Measurements from ENCODE around the gene DBF4. TPM values are rescaled to one million over a fixed set of nuclear protein-coding genes. Genes with fewer than 3 reads are reported as not detected.

Gene DBF4
- 5.1 and 7.6 TPM in 2 replicates for polyA plus RNA-seq (2012; rRNA removed)
- polyA plus RNA-seq (2012; cell fraction: cytosol; rRNA removed), result 8.5 and 11.3 TPM in 2 replicates
- polyA plus RNA-seq (2012; cell fraction: nucleus; rRNA removed), result 4.5 and 7.5 TPM in 2 replicates

DNA sequence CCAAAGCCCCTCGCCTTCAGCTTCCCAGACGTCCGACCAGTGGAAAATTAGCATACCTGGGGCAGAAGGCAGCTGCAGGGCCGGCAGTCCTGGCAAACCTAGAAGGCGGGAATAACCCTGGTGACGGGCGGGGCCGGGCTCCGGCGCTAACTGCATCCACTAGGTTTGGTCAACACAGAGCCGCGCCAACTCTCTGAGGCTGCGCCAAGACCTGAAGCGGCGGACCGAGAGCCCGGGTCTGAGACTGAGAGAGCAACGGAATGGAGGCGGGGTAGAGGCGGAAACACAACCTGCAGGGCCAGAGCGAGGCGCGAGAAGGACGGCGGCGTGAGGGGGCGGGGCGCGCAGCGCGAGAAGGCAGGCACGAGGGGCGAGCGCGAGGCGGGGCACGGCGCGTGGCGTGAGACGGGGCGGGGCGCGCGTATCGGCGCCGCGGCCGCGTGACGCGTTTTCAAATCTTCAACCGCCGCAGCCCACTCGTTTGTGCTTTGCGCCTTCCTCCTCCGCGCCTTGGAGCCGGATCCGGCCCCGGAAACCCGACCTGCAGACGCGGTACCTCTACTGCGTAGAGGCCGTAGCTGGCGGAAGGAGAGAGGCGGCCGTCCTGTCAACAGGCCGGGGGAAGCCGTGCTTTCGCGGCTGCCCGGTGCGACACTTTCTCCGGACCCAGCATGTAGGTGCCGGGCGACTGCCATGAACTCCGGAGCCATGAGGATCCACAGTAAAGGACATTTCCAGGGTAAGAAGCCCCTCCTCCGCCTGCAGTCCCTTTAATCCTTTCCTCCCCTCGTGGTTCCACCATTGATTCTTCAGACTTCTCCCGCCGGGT lies at the start of gene DBF4, which contains the start of gene SLC25A40:
DBF4 (plus strand) TSS at position 454 of the 829 bp plus-strand sequence; CDS start at position 694, 240 bp downstream.
SLC25A40 (minus strand) TSS at position 321 of the 829 bp plus-strand sequence. CDS start 17,633 bp downstream, outside the sequence.
- Histone ChIP-seq H3K9me2 (no peaks in the 10 kb centered on the region), H3K4me2 (peak within 1 kb of the TSS; percentile 74), H3K9ac (peak within 1 kb of the TSS; percentile 83), H3K27ac (ENCODE audit: low read depth in 2 of 2, low read length in 1 of 2) (peak within 1 kb of the TSS; percentile 85 to 95), H4K20me1 (ENCODE audit: insufficient read depth) (no peaks in the 10 kb centered on the region), H3K36me3 (replicated peaks in 1 of 2; ENCODE audit: control insufficient read depth in 1 of 2, insufficient read depth in 2 of 2, low read length in 1 of 2) (peaks cover 14 to 35% of the 10 kb centered on the region in 2 experiments), H3K4me3 (ENCODE audit: low read depth in 2 of 2, low read length in 1 of 2) (peak within 1 kb of the TSS; percentile 92), H2AFZ (ENCODE audit: low read depth) (peak within 1 kb of the TSS; percentile 96), H3K27me3 (ENCODE audit: insufficient read depth) (no peaks in the 10 kb centered on the region), H3K4me1 (ENCODE audit: control insufficient read depth in 1 of 2, insufficient read depth in 2 of 2, low read depth in 1 of 2, low read length in 1 of 2) (peaks cover 0 to 13% of the 10 kb centered on the region in 2 experiments; a peak in 1 of 4 replicates), H3K79me2 (ENCODE audit: insufficient read depth) (peaks cover 88% of the 10 kb centered on the region), H3F3A (replicated peaks; ENCODE audit: insufficient read depth) (peaks cover 18% of the 10 kb centered on the region), H3K9me3 (peaks cover 3% of the 10 kb centered on the region; the same call in 1 of the 2 replicates)
- ChIA-PET POLR2A (interaction anchor here (1.6 kb wide), 1 partner anchor 58 kb away, joined by 9 read pairs; the partner anchor contains the start of gene ADAM22), CTCF (interaction anchor here (0.6 to 1.7 kb wide), 6 partner anchors 11 to 370 kb away, joined by 3 to 16 read pairs (median 4); no protein-coding TSS in a partner anchor)
- DNase-seq, result peak; percentile 97
- 3% methylated on average over 35 of the region's 84 CpGs for WGBS (ENCODE audit: low lambda C conversion rate)
- TF ChIP-seq CTCF (IDR thresholded peaks at IDR 0.05), result no peak; the same call in 1 of the 2 replicates
- peak; percentile 68 for TF ChIP-seq TAF1 (IDR thresholded peaks at IDR 0.05; ENCODE audit: borderline replicate concordance, low read depth, low read length)
- peak; percentile 39; the same call in 1 of the 2 replicates for TF ChIP-seq RXRA (IDR thresholded peaks at IDR 0.05; ENCODE audit: borderline replicate concordance, low read depth)
- peak; percentile 91 for TF ChIP-seq CHD2 (IDR thresholded peaks at IDR 0.05; ENCODE audit: low read length, partially characterized antibody)
- peak; percentile 4 to 34; a peak in 1 of 4 replicates for TF ChIP-seq EP300 (IDR thresholded peaks at IDR 0.05; ENCODE audit: borderline replicate concordance in 1 of 2, low read depth in 1 of 2, low read length in 1 of 2)
- peak; percentile 62; the same call in 1 of the 2 replicates for TF ChIP-seq USF2 (IDR thresholded peaks at IDR 0.05; ENCODE audit: borderline replicate concordance, low read depth, low read length)
- TF ChIP-seq USF1 (IDR thresholded peaks at IDR 0.05; ENCODE audit: borderline replicate concordance, low read depth), result peak; percentile 84
- TF ChIP-seq FOXJ3 (CRISPR knock-in tag; IDR thresholded peaks at IDR 0.05), result peak; percentile 84; the same call in 1 of the 2 replicates
- TF ChIP-seq SIN3A (IDR thresholded peaks at IDR 0.05; ENCODE audit: borderline replicate concordance, low read depth, low read length), result peak; percentile 96
- TF ChIP-seq, protein P1, sequence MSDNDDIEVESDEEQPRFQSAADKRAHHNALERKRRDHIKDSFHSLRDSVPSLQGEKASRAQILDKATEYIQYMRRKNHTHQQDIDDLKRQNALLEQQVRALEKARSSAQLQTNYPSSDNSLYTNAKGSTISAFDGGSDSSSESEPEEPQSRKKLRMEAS (IDR thresholded peaks at IDR 0.05; ENCODE audit: low read depth), result peak; percentile 92
- TF ChIP-seq MXI1 (IDR thresholded peaks at IDR 0.05; ENCODE audit: low read depth, low read length), result peak; percentile 96
- TF ChIP-seq RAD21 (IDR thresholded peaks at IDR 0.05; ENCODE audit: low read length), result no peak
- TF ChIP-seq FOXM1 (IDR thresholded peaks at IDR 0.05; ENCODE audit: low read depth), result peak; percentile 89
- TF ChIP-seq ELF1 (IDR thresholded peaks at IDR 0.05), result peak; percentile 60; the same call in 1 of the 2 replicates
- no peak for TF ChIP-seq EZH2phosphoT487 (IDR thresholded peaks at IDR 0.05; ENCODE audit: borderline replicate concordance, low read depth)
- 0 out of 2 replicates have a peak, but pooled peaks have one; percentile 40 for TF ChIP-seq RFX5 (IDR thresholded peaks at IDR 0.05; ENCODE audit: low read length)
- TF ChIP-seq, protein P2, sequence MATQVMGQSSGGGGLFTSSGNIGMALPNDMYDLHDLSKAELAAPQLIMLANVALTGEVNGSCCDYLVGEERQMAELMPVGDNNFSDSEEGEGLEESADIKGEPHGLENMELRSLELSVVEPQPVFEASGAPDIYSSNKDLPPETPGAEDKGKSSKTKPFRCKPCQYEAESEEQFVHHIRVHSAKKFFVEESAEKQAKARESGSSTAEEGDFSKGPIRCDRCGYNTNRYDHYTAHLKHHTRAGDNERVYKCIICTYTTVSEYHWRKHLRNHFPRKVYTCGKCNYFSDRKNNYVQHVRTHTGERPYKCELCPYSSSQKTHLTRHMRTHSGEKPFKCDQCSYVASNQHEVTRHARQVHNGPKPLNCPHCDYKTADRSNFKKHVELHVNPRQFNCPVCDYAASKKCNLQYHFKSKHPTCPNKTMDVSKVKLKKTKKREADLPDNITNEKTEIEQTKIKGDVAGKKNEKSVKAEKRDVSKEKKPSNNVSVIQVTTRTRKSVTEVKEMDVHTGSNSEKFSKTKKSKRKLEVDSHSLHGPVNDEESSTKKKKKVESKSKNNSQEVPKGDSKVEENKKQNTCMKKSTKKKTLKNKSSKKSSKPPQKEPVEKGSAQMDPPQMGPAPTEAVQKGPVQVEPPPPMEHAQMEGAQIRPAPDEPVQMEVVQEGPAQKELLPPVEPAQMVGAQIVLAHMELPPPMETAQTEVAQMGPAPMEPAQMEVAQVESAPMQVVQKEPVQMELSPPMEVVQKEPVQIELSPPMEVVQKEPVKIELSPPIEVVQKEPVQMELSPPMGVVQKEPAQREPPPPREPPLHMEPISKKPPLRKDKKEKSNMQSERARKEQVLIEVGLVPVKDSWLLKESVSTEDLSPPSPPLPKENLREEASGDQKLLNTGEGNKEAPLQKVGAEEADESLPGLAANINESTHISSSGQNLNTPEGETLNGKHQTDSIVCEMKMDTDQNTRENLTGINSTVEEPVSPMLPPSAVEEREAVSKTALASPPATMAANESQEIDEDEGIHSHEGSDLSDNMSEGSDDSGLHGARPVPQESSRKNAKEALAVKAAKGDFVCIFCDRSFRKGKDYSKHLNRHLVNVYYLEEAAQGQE (IDR thresholded peaks at IDR 0.05; ENCODE audit: low read depth, low read length), result no peak; the same call in 1 of the 2 replicates
- TF ChIP-seq RCOR1 (IDR thresholded peaks at IDR 0.05; ENCODE audit: low read length), result 0 out of 2 replicates have a peak, but pooled peaks have one; percentile 35
- no peak for TF ChIP-seq GATA2 (CRISPR knock-in tag; IDR thresholded peaks at IDR 0.05)
- TF ChIP-seq MEF2A (IDR thresholded peaks at IDR 0.05; ENCODE audit: borderline replicate concordance, low read depth), result no peak
- peak; percentile 84 for TF ChIP-seq POLR2AphosphoS5 (IDR thresholded peaks at IDR 0.05; ENCODE audit: low read depth, low read length)
- TF ChIP-seq TEAD4 (IDR thresholded peaks at IDR 0.05; ENCODE audit: borderline replicate concordance, insufficient read depth), result no peak
- no peak for TF ChIP-seq FOSL2 (IDR thresholded peaks at IDR 0.05; ENCODE audit: borderline replicate concordance, low read depth)
